A549 (cell line): Measurements from ENCODE around the gene FILIP1L. TPM values are rescaled to one million over a fixed set of nuclear protein-coding genes. Genes with fewer than 3 reads are reported as not detected.
A peak's percentile ranks its signal among the peaks of the same experiment; 100 is the strongest.

ENCODE experiments used
- ATAC-seq, 2 experiments: fragments of 200-7000 bp in 1 of 2; fragments of >200 bp in 1 of 2; cut with Nextera tagmentation in 1 of 2; cut with Tn5 transposase in 1 of 2; 3 replicates each; pipeline versions ENCODE4 v1.8.0 to v1.9.1; 2018 to 2020; ENCODE audit warnings: mild to moderate bottlenecking in 1 of 2, moderate library complexity in 1 of 2
- CTCF ChIA-PET: fragments of 300-600 bp; sonication (Branson Sonifier 250); formaldehyde crosslinking; extraction: SDS; loops from one replicate; lab custom pipeline; 2021; ENCODE audit warnings: antibody characterized with exemption, inconsistent platforms; lab: Yijun Ruan, JAX
- POLR2A ChIA-PET: fragments of 350-600 bp; formaldehyde crosslinking; extraction: SDS; loops from one replicate; lab custom pipeline; 2021; ENCODE audit warnings: antibody characterized with exemption, inconsistent platforms; lab: Yijun Ruan, JAX
- DNase-seq, 2 experiments: peaks; one replicate each; pipeline versions ENCODE4 v3.0.0 to v3.0.0-alpha.2; 2011 to 2016; ENCODE audit warnings: low read depth in 1 of 2, low spot score in 1 of 2
- FAIRE-seq: peaks from 2 replicates; lab custom pipeline; 2011; peaks lifted over from hg19 to GRCh38; lab: Jason Lieb, UNC
- H3K27ac ChIP-seq, 2 experiments: fragments of >200 bp; sonication (Bioruptor Twin); formaldehyde crosslinking; 3 replicates each; pipeline ENCODE4 v1.5.1; 2016 to 2017
- H3K4me1 ChIP-seq: fragments of >200 bp; sonication (Bioruptor Twin); formaldehyde crosslinking; 3 replicates; pipeline ENCODE4 v1.6.1; 2016
- H3K4me2 ChIP-seq: fragments of >200 bp; sonication (Bioruptor Twin); formaldehyde crosslinking; 3 replicates; pipeline ENCODE4 v1.6.1; 2016
- H3K4me3 ChIP-seq: fragments of >200 bp; sonication (Bioruptor Twin); formaldehyde crosslinking; 3 replicates; pipeline ENCODE4 v1.5.1; 2016
- H3K9me3 ChIP-seq: fragments of >200 bp; sonication (Bioruptor Twin); formaldehyde crosslinking; 3 replicates; pipeline ENCODE4 v1.6.1; 2016
- BHLHE40 ChIP-seq: IDR thresholded peaks from 2 replicates; pipeline ENCODE4 v1.6.1; 2012; ENCODE audit warnings: low read depth, low read length, inconsistent platforms
- CTCF ChIP-seq: fragments of >200 bp; sonication (Bioruptor Twin); formaldehyde crosslinking; IDR thresholded peaks from 3 replicates; pipeline ENCODE4 v1.5.1; 2016
- ESRRA ChIP-seq: fragments of 150-350 bp; IDR thresholded peaks from 2 replicates; pipeline ENCODE4 v1.6.1; 2014; ENCODE audit warnings: mild to moderate bottlenecking, low read length, borderline replicate concordance
- FOXS1 ChIP-seq: fragments of 250-450 bp; sonication (Bioruptor Pico); IDR thresholded peaks from 2 replicates; pipeline ENCODE4 v1.5.0; 2020; ENCODE audit warnings: mild to moderate bottlenecking, moderate library complexity
- HOXB5 ChIP-seq: fragments of 250-450 bp; sonication (Bioruptor Pico); IDR thresholded peaks from 2 replicates; pipeline ENCODE4 v1.5.0; 2020; ENCODE audit warnings: mild to moderate bottlenecking, moderate library complexity
- JUN ChIP-seq, 2 experiments: fragments of >200 bp; sonication (Bioruptor Twin); formaldehyde crosslinking; IDR thresholded peaks; 2 replicates in 1 of 2; 3 replicates in 1 of 2; pipeline ENCODE4 v1.6.1; 2016 to 2017
- JUNB ChIP-seq: fragments of >200 bp; sonication (Bioruptor Twin); formaldehyde crosslinking; IDR thresholded peaks from 2 replicates; pipeline ENCODE4 v1.6.1; 2016
- KDM1A ChIP-seq: fragments of 200-600 bp; sonication (generic); IDR thresholded peaks from 2 replicates; pipeline ENCODE4 v1.6.1; 2016; ENCODE audit warnings: low read depth, mild to moderate bottlenecking
- KDM5A ChIP-seq: fragments of 200-600 bp; sonication (generic); IDR thresholded peaks from 2 replicates; pipeline ENCODE4 v1.6.1; 2016; ENCODE audit warnings: antibody characterized with exemption, mild to moderate bottlenecking
- MAFK ChIP-seq: fragments of 450-650 bp; IDR thresholded peaks from 2 replicates; pipeline ENCODE4 v1.6.1; 2014; ENCODE audit not compliant: partially characterized antibody
- POLR2A ChIP-seq: IDR thresholded peaks from 2 replicates; pipeline ENCODE4 v1.6.1; 2012; ENCODE audit warnings: mild to moderate bottlenecking, low read length
- RAD21 ChIP-seq, 2 experiments: fragments of >200 bp in 1 of 2; sonication (Bioruptor Twin) in 1 of 2; formaldehyde crosslinking in 1 of 2; IDR thresholded peaks in 1 of 2; conservative IDR thresholded peaks in 1 of 2; 2 replicates in 1 of 2; 3 replicates in 1 of 2; pipeline ENCODE4 v1.6.1; 2012 to 2018; ENCODE audit warnings: inconsistent platforms in 1 of 2
- RCOR1 ChIP-seq: fragments of 150-350 bp; IDR thresholded peaks from 2 replicates; pipeline ENCODE4 v1.6.1; 2014; ENCODE audit warnings: antibody characterized with exemption, low read length, low read depth
- REST ChIP-seq: fragments of 200-600 bp; sonication (generic); IDR thresholded peaks from 2 replicates; pipeline ENCODE4 v1.6.1; 2016; ENCODE audit warnings: antibody characterized with exemption, mild to moderate bottlenecking, moderate library complexity
- SMC3 ChIP-seq: fragments of >200 bp; sonication (Bioruptor Twin); formaldehyde crosslinking; IDR thresholded peaks from 3 replicates; pipeline ENCODE4 v1.6.1; 2018; ENCODE audit warnings: inconsistent platforms
- TP53 ChIP-seq: fragments of 250-450 bp; sonication (Bioruptor Pico); IDR thresholded peaks from 2 replicates; pipeline ENCODE4 v1.5.0; 2021; ENCODE audit warnings: mild to moderate bottlenecking, moderate library complexity
- ZFP36 ChIP-seq: fragments of 450-650 bp; IDR thresholded peaks from 2 replicates; pipeline ENCODE4 v1.6.1; 2014; ENCODE audit warnings: borderline replicate concordance; ENCODE audit not compliant: partially characterized antibody
- ZNF302 ChIP-seq: fragments of 250-450 bp; sonication (Bioruptor Pico); IDR thresholded peaks from 2 replicates; pipeline ENCODE4 v1.9.0; 2021; ENCODE audit warnings: inconsistent platforms, mild to moderate bottlenecking, moderate library complexity
- WGBS: methylation state at CpG from one replicate; pipeline ENCODE4 v1.1.6; 2017; ENCODE audit errors: missing lambda C conversion rate; 5-methylcytosine and 5-hydroxymethylcytosine counted together
- polyA plus RNA-seq, 4 experiments: library from polyadenylated mRNA; depleted of rRNA in 3 of 4; stranded (reverse); fragments of >200 nt; fragmentation: RNase III in 1 of 4; extraction: RNeasy Plus Mini Kit Qiagen cat#74134 plus additional on column Dnase treatment in 1 of 4; gene quantifications; 2 replicates in 3 of 4; 3 replicates in 1 of 4; pipeline ENCODE4 v1.2.3, GENCODE V29; 2011 to 2017
- TF ChIP-seq, protein P1 (sequence below): fragments of 250-450 bp; sonication (Bioruptor Pico); IDR thresholded peaks from 2 replicates; pipeline ENCODE4 v1.5.0; 2021; ENCODE audit warnings: mild to moderate bottlenecking, moderate library complexity, borderline replicate concordance

The FILIP1L gene
- polyA plus RNA-seq, 2 of the 4 experiments (the other 2 are of a cell fraction): 0.19 to 0.45 TPM

GRCh38 chr3:100072326-100073048 lies 41.8 kb downstream of the FILIP1L start:
- H3K4me3 ChIP-seq: no peak overlapping the region
- H3K27ac ChIP-seq: no peak overlapping the region
- H3K4me2 ChIP-seq: no peak overlapping the region
- ChIA-PET CTCF (interaction anchor here (1.2 kb wide), 1 partner anchor 228 kb away, joined by 4 read pairs; no protein-coding TSS in a partner anchor), POLR2A (no interaction called here)
- no peak for TF ChIP-seq REST
- no peak for TF ChIP-seq JUN (IDR thresholded peaks at IDR 0.05)
- TF ChIP-seq JUNB: no peak
- no peak for TF ChIP-seq SMC3
- no peak for TF ChIP-seq TP53
- TF ChIP-seq MAFK: no peak
- TF ChIP-seq ZFP36: no peak
- WGBS: 98% methylated on average over 3 of the region's 3 CpGs
- H3K4me1 ChIP-seq: peaks cover 16% of the 10 kb centered on the region; the same call in 2 of the 3 replicates
- DNase-seq (no peak), ATAC-seq (no peak), FAIRE-seq (no peak)
- H3K9me3 ChIP-seq: peaks cover 10% of the 10 kb centered on the region

- H3K4me2 ChIP-seq: no peak overlapping the region
- CTCF ChIA-PET: interaction anchor here (1.2 to 1.5 kb wide), 5 partner anchors 15 to 225 kb away, joined by 3 to 4 read pairs (median 3); no protein-coding TSS in a partner anchor
- no peak overlapping the region for H3K27ac ChIP-seq
- 91% methylated on average over 3 of the region's 3 CpGs for WGBS
- TF ChIP-seq FOXS1 (CRISPR knock-in tag) (no peak), ZNF302 (CRISPR knock-in tag) (no peak), POLR2A (no peak), SMC3 (no peak), KDM1A (no peak), KDM5A (no peak), RCOR1 (no peak), BHLHE40 (no peak), HOXB5 (CRISPR knock-in tag) (no peak)
- TF ChIP-seq, protein P1, sequence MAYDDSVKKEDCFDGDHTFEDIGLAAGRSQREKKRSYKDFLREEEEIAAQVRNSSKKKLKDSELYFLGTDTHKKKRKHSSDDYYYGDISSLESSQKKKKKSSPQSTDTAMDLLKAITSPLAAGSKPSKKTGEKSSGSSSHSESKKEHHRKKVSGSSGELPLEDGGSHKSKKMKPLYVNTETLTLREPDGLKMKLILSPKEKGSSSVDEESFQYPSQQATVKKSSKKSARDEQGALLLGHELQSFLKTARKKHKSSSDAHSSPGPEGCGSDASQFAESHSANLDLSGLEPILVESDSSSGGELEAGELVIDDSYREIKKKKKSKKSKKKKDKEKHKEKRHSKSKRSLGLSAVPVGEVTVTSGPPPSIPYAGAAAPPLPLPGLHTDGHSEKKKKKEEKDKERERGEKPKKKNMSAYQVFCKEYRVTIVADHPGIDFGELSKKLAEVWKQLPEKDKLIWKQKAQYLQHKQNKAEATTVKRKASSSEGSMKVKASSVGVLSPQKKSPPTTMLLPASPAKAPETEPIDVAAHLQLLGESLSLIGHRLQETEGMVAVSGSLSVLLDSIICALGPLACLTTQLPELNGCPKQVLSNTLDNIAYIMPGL (CRISPR knock-in tag): no peak
- H3K4me3 ChIP-seq: no peak overlapping the region
- peaks cover 4% of the 10 kb centered on the region; the same call in 1 of the 3 replicates for H3K4me1 ChIP-seq
- FAIRE-seq (no peak), ATAC-seq (no peak), DNase-seq (no peak)
- H3K9me3 ChIP-seq: peaks cover 10% of the 10 kb centered on the region
- POLR2A ChIA-PET: no interaction called here
Measured at GRCh38 chr3:100069472-100069871, 44.8 kb downstream of the FILIP1L start.

DNA sequence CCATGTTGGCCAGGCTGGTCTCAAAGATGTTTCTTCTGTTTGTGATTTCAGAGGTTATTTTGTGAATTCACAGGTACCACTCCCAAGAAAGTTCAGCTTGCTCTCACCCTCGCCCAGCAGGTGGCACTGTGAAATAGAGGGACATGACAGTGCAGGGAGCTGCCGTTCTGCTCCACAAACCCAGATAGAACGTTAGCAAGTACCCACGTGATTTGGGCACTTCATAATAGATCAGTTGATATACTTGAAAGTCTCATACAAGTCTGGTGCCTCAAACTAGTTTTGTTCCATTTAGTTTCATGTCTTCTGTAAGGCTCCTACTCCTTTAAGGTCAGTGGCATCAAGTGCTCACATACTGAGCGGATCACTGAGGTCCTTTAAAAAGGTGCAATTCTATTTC lies 45.5 kb downstream of the FILIP1L start:
- ATAC-seq: peak in 1 of 2 experiments; percentile 71; a peak in 4 of 6 replicates
- peaks cover 10% of the 10 kb centered on the region for H3K9me3 ChIP-seq
- peaks cover 10% of the 10 kb centered on the region; the same call in 2 of the 3 replicates for H3K4me1 ChIP-seq
- POLR2A ChIA-PET: no interaction called here
- no peak overlapping the region for H3K27ac ChIP-seq
- TF ChIP-seq SMC3 (peak; percentile 14; the same call in 1 of the 3 replicates), CTCF (peak; percentile 39), ESRRA (no peak), RAD21 (conservative IDR thresholded peaks at IDR 0.05 in 1 of 2, IDR thresholded peaks at IDR 0.05 in 1 of 2) (peak; percentile 25 to 46; a peak in 2 of 5 replicates)
- TF ChIP-seq, all 56 proteins: peak for 3
- peak; percentile 8 to 37 for DNase-seq
- Histone ChIP-seq H3K4me2 (no peak overlapping the region), H3K4me3 (no peak overlapping the region)
- CTCF ChIA-PET: interaction anchor here (1.2 to 1.5 kb wide), 4 partner anchors 14 to 224 kb away, joined by 3 to 4 read pairs (median 3); no protein-coding TSS in a partner anchor
- FAIRE-seq: no peak
- WGBS: 44% methylated on average over 5 of the region's 5 CpGs
